Stomach (tissue), 4 donors: Measurements from ENCODE around the gene CCDC146.
"Not testable (repeated sequence)": the region's sequence is repeated elsewhere in the genome, so short reads cannot be mapped to it uniquely, and the experiment has no call there.

Source experiments
- CTCF ChIP-seq, 7 experiments: fragments of 450-650 bp in 4 of 7; fragments of 200-600 bp in 3 of 7; sonication (generic) in 3 of 7; IDR thresholded peaks; one replicate each; pipeline ENCODE4 v1.5.1; 2016 to 2019; ENCODE audit warnings: antibody characterized with exemption in 7 of 7, control low read depth in 2 of 7, mild to moderate bottlenecking in 1 of 7
- EP300 ChIP-seq: sonication (generic); formaldehyde crosslinking; IDR thresholded peaks from one replicate; pipeline ENCODE4 v1.6.1; 2017; ENCODE audit warnings: antibody characterized with exemption
- POLR2A ChIP-seq, 4 donors: fragments of 450-650 bp; IDR thresholded peaks; one replicate each; pipeline ENCODE4 v1.6.1; 2016; ENCODE audit warnings: antibody characterized with exemption in 4 of 4, control low read depth in 2 of 4, mild to moderate bottlenecking in 1 of 4, moderate library complexity in 1 of 4
- POLR2AphosphoS5 ChIP-seq, 3 donors: sonication (generic); formaldehyde crosslinking; IDR thresholded peaks; one replicate each; pipeline ENCODE4 v1.6.1; 2016; ENCODE audit warnings: antibody characterized with exemption in 3 of 3

DNA sequence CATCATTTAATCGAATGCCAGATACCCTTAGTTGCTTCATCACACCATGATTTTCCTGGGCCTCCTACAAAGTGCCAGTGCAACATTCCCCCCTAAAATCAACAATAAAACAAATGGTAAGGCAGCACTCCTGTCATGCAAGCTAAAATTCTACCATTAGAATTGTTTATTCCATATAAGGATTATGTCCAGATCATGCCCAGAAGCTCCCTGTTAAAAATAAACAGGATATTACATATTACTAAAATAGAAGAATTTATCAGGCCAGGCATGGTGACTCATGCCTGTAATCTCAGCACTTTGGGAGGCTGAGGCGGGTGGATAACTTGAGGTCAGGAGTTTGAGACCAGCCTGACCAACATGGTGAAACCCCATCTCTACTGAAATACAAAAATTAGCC lies 153.2 kb downstream of the CCDC146 start:
- not testable (repeated sequence) for TF ChIP-seq POLR2A (IDR thresholded peaks at IDR 0.05); CTCF (IDR thresholded peaks at IDR 0.05); POLR2AphosphoS5 (IDR thresholded peaks at IDR 0.05); EP300
